Left lobe of liver (tissue), 2 donors: ENCODE measurements around the gene WNT16. TPM values are rescaled to one million over a fixed set of nuclear protein-coding genes. Genes with fewer than 3 reads are reported as not detected.
"Not testable (repeated sequence)": the region's sequence is repeated elsewhere in the genome, so short reads cannot be mapped to it uniquely, and the experiment has no call there.

Experiments
- ATAC-seq: fragments of 200-7000 bp; cut with Tn5 transposase; one replicate; pipeline ENCODE4 v1.9.1; 2020; ENCODE audit warnings: mild to moderate bottlenecking, moderate library complexity
- DNase-seq: peaks from one replicate; pipeline ENCODE4 v3.0.0-alpha.2; 2020; ENCODE audit warnings: low spot score
- total RNA-seq: library from RNA; stranded (reverse); gene quantifications from one replicate; pipeline ENCODE4 v1.2.1, GENCODE V29; 2021
- donor health status: DM: no; HTN: no; CAD: no; lungs with moderate emphysema.
- donor health status: DM: no; HTN: yes; CAD: no.

The WNT16 gene
- total RNA-seq = not detected

GRCh38 chr7:121328508-121329190 is at the start of gene WNT16:
WNT16 (plus strand) TSS chr7:121329000; CDS start chr7:121329293, 293 bp downstream.
- ATAC-seq (no peak), DNase-seq (no peak)

DNA sequence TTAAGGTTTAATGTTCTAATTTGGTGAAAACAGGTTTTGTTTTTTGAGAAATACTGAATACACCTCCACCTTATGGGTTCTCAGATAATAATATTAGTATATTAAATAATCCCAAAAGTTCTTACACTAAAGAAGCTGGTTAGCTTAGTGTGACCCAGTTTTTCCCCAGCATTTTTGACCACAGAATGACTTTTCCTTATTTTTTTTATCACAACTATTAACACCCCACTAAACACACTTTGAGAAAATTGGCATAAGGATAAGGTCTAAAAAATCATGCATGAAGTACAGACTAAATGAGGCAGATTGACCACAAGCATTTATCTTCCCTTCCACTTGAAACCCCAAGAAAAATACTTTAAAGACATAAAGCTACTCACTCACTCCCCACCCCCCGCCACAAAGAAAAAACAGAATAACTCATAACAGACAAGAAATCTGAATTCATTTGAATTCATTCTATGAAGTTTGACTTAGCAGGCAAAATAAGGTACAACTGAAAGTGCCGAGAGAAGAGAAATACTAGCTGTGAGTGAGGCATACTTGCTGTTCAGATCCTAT is 49.7 kb upstream of the WNT16 start:
- no peak for DNase-seq
- ATAC-seq = no peak

DNA sequence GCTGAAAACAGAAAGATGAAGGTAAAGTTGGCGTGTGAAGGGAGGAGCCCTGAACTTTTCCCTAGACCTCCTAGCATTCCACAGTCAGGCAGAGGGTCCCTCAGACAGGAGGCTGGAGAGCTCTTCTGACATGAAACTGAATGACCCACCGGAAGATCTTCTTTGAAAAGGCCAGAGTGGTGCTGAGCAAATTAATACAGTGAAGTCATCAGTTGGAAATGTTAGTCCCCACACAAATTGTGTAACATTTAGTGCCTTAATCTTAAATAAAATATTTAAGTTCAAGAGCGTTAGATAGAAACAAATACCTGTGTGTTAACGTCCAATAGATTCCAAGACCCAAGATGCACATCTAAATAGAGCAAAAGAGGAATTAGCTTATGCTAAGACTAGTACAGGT is 49.0 kb upstream of the WNT16 start:
- ATAC-seq (no peak), DNase-seq (no peak)

DNA sequence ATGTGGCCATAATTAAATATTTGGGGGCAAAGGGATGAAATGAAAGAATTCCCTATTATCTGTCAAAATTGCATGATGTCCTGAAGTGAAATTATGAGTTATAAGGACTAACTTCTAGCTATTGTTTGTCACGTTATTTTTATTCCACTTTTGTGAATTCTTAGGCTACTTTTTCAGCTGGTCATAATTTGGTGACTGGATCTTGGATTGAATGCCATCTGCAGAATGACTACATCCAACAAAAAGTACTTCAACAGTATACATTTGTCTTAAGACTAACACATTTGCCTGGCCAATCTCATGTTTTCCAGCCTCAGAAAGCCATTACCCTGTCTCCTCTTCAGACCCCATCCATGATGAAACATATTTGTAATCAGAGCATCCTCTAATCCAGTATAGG is 48.1 kb upstream of the WNT16 start:
- ATAC-seq (no peak), DNase-seq (no peak)

DNA sequence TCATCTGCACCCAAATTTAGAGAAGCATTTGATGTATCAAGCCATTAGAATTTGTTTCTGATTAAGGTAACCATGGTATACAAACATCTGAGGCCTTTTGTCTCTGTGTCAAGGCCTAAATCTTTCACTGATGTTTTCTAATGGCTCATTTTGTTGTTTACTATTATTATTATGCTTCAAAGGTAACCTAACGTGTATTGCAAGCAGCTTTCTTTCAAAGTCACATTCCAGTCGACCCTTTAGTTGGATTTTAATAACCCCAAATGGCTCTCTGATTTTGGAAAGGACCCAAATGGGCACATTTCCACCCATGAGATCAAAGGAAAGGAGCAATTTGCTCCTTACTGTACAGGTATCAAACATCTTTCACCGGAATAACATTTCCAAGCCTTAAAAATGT is 46.7 kb upstream of the WNT16 start:
- DNase-seq (no peak), ATAC-seq (no peak)

DNA sequence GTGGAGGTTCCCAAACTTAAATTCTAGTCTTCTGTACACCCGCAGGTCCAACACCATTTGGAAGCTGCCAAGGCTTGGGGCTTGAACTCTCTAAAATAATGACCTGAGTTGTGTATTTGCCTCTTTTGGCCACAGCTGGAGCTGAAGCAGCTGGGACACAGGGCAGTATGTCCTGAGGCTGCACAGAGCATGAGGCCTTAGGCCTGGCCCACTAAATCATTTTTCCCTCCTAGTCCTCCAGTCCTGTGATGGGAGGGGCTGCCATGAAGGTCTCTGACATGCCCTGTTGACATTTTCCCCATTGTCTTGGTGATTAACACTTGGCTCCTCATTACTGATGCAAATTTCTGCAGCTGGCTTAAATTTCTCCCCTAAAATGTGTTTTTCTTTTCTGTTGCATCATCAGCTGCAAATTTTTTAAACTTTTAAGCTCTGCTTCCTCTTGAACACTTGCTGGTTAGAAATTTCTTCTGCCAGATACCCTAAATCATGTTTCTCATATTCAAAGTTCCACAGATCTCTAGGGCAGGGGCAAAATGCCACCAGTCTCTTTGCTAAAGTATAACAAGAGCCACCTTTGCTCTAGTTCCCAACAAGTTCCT is 43.6 kb upstream of the WNT16 start:
- DNase-seq = no peak
- ATAC-seq = no peak

DNA sequence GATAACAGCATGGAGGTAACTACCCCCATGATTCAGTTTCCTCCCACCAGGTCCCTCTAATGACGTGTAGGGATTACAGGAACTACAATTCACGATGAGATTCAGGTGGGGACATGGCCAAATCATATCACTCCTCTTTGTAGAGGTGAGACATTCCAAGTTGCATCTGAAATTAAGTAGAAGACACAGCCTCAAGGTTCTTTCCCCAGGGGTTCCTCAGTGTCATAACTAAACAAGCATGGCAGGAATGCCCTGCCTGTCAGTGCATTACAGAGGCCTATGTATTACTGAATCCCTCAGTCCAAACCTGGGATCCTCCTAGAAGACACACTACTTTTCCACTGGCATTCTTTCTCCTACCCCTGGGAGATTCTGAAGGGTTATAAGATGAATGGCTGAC is 42.6 kb upstream of the WNT16 start:
- no peak for DNase-seq
- ATAC-seq = no peak

GRCh38 chr7:121286742-121287734 is 41.8 kb upstream of the WNT16 start:
- no peak for ATAC-seq
- DNase-seq = no peak

DNA sequence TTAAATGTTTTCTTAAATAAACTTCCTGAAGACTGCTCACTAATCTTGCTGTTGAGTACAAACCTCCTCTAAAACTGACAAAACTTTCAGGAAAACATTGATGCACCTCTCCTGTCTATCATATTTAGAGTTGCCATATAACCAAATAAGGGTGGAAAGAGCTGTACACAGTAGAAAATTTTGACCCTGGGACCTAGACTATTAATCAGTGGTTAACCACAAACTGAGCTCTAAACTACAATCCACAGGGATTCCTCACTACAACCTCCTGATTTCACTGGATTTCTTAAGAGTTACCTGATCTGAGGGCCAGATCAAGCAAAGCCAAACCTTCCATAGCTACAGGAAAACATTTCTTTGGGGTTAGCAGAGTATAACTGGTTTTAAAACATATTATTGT is 39.9 kb upstream of the WNT16 start:
- ATAC-seq (no peak), DNase-seq (no peak)

GRCh38 chr7:121289930-121290329 is 38.9 kb upstream of the WNT16 start:
- not testable (repeated sequence) for ATAC-seq

DNA sequence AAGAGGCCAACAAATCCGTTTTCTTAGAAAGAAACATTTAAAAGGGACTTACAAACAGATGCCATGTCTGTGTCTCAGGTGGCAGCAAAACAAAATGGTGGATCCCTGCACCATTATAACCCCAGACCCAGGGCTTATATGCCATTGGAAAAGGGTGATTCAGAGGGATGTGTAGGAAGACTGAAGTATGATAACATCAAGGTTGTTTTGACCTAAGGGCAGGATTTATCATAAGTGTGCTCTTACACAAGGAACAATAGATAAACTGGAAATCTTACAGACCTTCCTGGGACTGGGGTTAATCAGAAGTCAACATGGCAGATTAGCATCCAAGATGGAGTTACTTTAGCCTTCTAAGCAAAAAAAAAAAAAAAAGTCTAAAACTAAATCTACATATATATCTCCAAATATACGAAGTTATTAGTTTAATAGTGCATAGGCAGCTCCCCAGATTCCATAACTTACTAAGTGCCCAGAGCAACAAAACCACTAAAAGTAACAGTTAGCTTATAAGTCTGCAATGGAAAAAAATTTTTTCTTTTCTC is 34.3 kb upstream of the WNT16 start:
- no peak for DNase-seq
- ATAC-seq = no peak

More at GRCh38 chr7:121289930-121290329, 38.9 kb upstream of the WNT16 start:
- not testable (repeated sequence) for DNase-seq

GRCh38 chr7:121297843-121298242 is 31.0 kb upstream of the WNT16 start:
- no peak for ATAC-seq
- DNase-seq = no peak

GRCh38 chr7:121298831-121299239 is 30.0 kb upstream of the WNT16 start:
- no peak for ATAC-seq
- no peak for DNase-seq

DNA sequence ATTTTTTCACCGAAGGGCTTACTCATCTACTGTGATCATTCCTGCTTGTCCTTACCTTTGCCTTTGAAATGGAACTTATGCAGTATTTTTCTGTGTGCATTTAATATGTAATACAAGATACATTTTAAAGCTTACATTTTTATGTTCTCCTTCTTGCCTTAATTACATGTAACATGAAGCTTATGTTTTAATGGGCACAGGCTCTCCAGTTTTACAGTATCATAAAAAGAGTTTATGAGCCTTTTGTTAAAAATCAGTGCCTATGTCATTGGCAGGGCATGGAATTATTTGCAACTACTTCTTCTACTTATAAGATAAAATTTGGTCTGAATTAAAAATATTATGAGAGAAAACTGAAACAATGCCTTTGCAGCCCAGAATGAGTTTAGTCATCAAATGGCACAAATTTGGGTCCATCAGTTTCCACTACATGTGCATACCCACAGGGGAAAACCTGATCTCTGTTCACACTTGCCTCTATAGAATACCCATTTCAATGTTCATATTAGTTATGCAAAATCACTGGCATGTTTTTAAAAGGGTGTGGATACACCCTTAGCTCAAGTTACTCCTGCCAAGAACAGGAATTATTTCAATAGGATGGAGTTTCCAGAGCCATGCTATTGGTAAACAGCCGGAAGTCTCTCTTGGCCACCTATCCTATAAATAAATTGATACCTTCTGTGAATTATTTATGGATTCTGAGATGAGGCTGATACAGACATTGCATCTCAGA is 27.9 kb upstream of the WNT16 start:
- no peak for ATAC-seq
- DNase-seq = no peak

- DNase-seq = no peak
- ATAC-seq = no peak
These were observed 27.2 kb upstream of the WNT16 start for GRCh38 chr7:121301446-121302213.

GRCh38 chr7:121302214-121302745 is 26.5 kb upstream of the WNT16 start:
- no peak for DNase-seq
- no peak for ATAC-seq

DNA sequence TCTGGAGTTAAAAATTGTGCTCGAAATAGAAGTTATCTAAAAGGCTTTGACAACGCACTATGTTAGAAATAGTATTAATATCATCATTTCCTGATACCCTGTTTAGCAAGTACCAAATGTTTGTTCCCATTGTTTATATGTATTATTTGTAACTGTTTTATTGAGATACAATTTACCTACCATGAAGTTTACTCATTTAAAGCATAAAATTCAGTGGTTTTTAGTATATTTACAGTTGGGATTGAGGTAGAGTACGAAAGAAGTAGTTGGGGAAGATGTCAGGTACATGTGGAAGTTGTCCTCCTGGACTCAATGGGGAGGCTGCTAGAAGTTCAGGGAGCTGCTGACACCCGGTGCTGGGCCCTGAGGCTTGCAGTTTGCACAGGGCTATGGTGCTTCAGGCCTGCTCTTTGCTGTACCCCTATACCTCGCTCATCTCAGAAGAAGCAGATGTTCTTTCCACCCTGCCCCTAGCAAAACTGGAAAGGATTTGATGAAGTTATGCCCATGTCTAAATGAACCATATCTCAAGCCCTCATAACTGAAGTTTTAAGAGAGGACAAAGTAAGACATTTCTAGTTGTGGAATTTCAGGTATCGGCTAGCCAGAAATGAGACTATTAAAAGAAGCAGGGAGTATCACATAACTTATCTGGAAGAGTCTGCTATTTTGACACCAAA is 25.2 kb upstream of the WNT16 start:
- DNase-seq (no peak), ATAC-seq (peak; percentile 38)

- ATAC-seq (no peak), DNase-seq (no peak)
These were observed 24.6 kb upstream of the WNT16 start for GRCh38 chr7:121304102-121304658.
